Fibroblast of mammary gland (primary cell): ENCODE results near the gene OBSCN.

Source experiments
- DNase-seq: peaks from one replicate; pipeline ENCODE4 v3.0.0-alpha.2; 2010; ENCODE audit warnings: low read depth
- H3K4me3 ChIP-seq: 2 replicates; pipeline ENCODE4 v1.5.1; 2011; ENCODE audit warnings: low read depth, mild to moderate bottlenecking, low read length, moderate library complexity; ENCODE audit not compliant: control insufficient read depth
- CTCF ChIP-seq: conservative IDR thresholded peaks from 2 replicates; pipeline ENCODE4 v1.5.1; 2011; ENCODE audit warnings: low read depth, low read length, inconsistent platforms; ENCODE audit not compliant: control insufficient read depth, insufficient read depth

Gene OBSCN

GRCh38 chr1:228325267-228325666, 117.4 kb downstream of the OBSCN start:
- TF ChIP-seq CTCF, result no peak
- no peak overlapping the region for H3K4me3 ChIP-seq
- no peak for DNase-seq

GRCh38 chr1:228329887-228330286, 122.0 kb downstream of the OBSCN start:
- TF ChIP-seq CTCF, result no peak
- DNase-seq, result no peak

GRCh38 chr1:228332797-228333738, 125.2 kb downstream of the OBSCN start:
- DNase-seq, result no peak
- H3K4me3 ChIP-seq, result no peak overlapping the region
- TF ChIP-seq CTCF, result no peak

More at GRCh38 chr1:228329887-228330286, 122.0 kb downstream of the OBSCN start:
- H3K4me3 ChIP-seq, result no peak overlapping the region

GRCh38 chr1:228333739-228334115, 125.9 kb downstream of the OBSCN start:
- no peak overlapping the region for H3K4me3 ChIP-seq
- no peak for TF ChIP-seq CTCF
- DNase-seq, result no peak

GRCh38 chr1:228334226-228334935, 126.5 kb downstream of the OBSCN start:
- TF ChIP-seq CTCF, result no peak
- DNase-seq, result no peak
- H3K4me3 ChIP-seq, result no peak overlapping the region

- no peak overlapping the region for H3K4me3 ChIP-seq
- no peak for TF ChIP-seq CTCF
- no peak for DNase-seq
Measured at GRCh38 chr1:228334954-228335353, 127.1 kb downstream of the OBSCN start.
